ENCODE measurements around the gene JAML.

- TF ChIP-seq CTCF (optimal IDR thresholded peaks at IDR 0.05 in 1 of 3, IDR thresholded peaks at IDR 0.05 in 1 of 3, conservative IDR thresholded peaks at IDR 0.05 in 1 of 3; ENCODE audit: extremely low read depth in 1 of 3, insufficient read depth in 2 of 3, low read length in 3 of 3) (no peak), EZH2 (IDR thresholded peaks at IDR 0.05; ENCODE audit: low read length) (no peak)
These were observed 17.7 kb downstream of the JAML start for GRCh38 chr11:118207079-118207478.
